Fibroblast of skin of left quadriceps (primary cell): ENCODE data around the gene MSL1.

Source experiments
- DNase-seq, 2 experiments: peaks; one replicate each; pipeline ENCODE4 v3.0.0-alpha.2; 2013; ENCODE audit warnings: low read depth in 2 of 2

Gene MSL1

DNA sequence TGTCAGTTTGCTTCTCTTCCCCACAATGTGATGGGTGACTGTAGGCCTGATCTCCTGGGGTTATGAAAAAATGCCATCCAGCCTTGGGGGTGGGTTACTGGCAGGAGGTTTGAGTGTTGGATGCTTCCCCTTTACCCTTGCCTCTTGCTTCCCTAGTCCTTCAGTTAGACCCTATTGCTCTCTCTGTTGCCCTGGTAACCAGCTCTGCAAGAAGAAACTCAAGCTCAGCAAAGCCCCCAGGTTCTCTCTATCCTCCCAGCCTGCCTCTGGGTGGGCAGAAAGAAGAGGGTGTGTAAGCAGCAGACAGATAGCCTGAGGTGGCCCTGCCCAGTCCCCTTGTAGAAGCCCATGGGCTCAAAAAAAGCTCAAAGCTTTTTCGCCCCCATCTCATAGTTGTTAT, 52.7 kb downstream of the MSL1 start:
- DNase-seq, result no peak

DNA sequence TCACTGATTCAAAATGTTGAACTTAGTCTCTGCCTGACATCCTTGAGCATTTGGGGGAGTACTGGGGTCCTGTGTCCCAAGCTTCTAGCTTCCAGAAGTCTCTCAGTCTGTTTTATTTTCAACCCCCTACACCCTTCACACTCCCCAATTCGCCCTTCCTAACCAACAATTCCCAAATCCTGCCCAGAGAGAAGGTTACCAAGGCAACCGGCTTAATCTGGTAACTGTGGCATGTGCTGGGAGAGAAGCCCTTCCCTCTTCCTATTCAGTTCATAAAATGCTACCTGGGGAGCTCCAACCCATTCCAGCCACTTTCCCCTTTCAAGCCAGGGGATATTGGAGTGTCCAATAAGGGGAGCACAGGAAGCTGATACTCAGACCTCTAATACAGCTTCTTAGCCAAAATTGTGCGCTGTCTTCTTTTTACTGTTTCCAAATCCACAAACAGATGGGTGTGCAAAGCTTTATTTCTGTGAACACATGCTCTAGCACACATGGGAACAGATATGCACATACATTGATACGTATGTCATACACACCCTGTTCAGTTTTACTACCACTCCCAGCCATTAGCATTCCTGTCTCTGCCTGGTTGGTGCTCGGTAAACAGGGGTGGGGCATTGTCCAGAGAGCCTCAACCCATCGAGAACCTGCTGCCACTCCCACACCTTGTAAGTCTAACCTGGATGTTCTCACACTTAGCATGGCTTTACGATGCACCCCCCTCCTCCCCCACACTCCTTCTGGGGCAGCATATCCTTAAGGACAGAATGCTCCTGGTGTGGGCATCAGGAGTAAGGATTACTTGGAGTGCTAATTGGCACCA, 54.4 kb downstream of the MSL1 start:
- DNase-seq, result no peak

DNA sequence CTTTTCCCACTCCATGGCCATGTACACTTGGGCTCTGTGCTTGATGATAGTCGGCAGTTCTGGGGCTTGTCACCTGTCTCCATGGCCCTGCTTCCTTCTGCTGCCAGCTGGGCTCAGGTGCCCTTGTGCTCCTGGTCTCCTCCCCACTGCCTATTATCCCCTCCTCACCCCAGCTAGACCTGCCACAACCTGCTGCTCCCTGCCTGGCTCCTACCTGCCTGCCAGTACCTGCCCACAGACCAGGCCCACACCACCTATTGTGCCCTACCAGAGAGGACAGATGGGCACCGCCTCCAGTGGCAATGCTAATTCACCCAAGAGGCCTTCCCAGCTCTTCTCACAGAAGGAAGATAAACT, 55.0 kb downstream of the MSL1 start:
- DNase-seq, result no peak

GRCh38 chr17:40177275-40177874, 55.6 kb downstream of the MSL1 start, which contains the start of gene RAPGEFL1:
Gene RAPGEFL1 (plus strand): TSS chr17:40177470. CDS start chr17:40177862, 392 bp downstream.
- DNase-seq, result no peak

- no peak for DNase-seq
These were observed 56.3 kb downstream of the MSL1 start for GRCh38 chr17:40178021-40178601.

GRCh38 chr17:40178660-40179059, 56.9 kb downstream of the MSL1 start:
- no peak for DNase-seq

DNA sequence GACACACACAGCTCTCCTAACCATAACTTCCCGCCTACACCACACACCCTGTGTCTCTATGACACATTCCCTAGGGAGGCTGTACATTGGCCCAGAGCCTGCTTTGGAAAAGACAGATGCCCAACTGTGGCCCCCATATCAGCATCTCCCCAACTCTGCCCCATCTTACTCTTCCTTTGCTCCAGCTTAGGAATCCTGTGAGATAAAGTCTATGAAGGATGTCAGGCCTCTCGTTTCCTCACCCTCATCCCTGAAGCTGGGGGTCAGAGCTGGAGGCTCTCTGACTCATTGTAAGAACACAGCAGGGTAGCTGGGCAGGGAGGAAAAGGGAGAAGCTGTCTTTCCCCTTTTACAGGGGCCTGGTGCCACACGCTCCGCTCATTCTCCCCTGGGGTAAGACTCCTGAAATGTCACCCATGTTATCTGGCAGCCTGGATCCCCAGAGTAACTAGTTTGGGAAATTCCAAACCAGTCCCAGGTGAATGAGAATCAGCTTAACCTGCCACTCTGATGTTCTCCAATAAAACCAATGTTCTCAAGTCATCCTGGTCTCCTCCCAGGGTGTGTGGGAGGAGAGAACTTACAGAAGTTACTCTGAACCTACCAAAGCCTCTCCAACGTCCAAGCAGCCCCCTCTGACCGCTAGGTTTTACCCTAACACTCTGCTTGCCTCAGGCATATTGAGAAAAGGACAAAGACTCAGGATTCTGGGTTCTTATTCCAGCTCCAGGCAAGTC, 58.3 kb downstream of the MSL1 start:
- DNase-seq, result peak in 1 of 2 experiments; percentile 43

- no peak for DNase-seq
These were observed 58.9 kb downstream of the MSL1 start for GRCh38 chr17:40180694-40181093.

GRCh38 chr17:40181205-40181604, 59.4 kb downstream of the MSL1 start:
- no peak for DNase-seq

DNA sequence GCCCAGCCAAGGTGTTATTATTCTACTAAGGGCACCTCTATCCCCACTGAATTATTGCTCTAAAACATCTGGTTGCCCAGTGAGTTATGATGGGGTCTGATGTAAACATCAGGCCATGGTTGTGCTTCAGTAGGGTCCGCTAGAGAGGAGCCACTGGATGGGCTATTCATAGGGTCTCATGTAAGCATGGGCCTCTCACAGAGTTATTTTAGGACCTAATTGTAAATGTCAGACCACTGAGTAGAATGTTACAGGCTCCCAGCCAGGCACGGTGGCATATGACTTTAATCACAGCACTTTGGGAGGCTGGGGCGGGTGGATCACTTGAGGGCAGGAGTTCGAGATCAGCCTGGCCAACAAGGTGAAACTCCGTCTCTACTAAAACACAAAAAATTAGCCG, 60.8 kb downstream of the MSL1 start:
- DNase-seq, result no peak
